GM23338 (cell line): ENCODE results near the gene JMJD1C. TPM values are rescaled to one million over a fixed set of nuclear protein-coding genes. Genes with fewer than 3 reads are reported as not detected.

Experiments
- ATAC-seq: fragments of 200-7000 bp; cut with Tn5 transposase; 3 replicates; pipeline ENCODE4 v1.9.1; 2020
- DNase-seq: peaks from one replicate; pipeline ENCODE4 v3.0.0-alpha.2; 2015; ENCODE audit warnings: low spot score
- H2AFZ ChIP-seq: fragments of 200-600 bp; sonication (generic); 2 replicates; pipeline ENCODE4 v1.8.0; 2016; ENCODE audit warnings: antibody characterized with exemption, mild to moderate bottlenecking, moderate library complexity
- H3F3A ChIP-seq: fragments of 200-600 bp; sonication (generic); replicated peaks from 2 replicates; pipeline ENCODE4 v1.8.0; 2017; ENCODE audit warnings: antibody characterized with exemption, mixed run types, low read depth
- H3K27ac ChIP-seq: fragments of 200-600 bp; sonication (generic); 2 replicates; pipeline ENCODE4 v1.6.1; 2016; ENCODE audit warnings: low read depth
- H3K27me3 ChIP-seq: fragments of 200-600 bp; sonication (generic); 2 replicates; pipeline ENCODE4 v1.8.0; 2016; ENCODE audit warnings: mild to moderate bottlenecking, mixed run types, moderate library complexity; ENCODE audit not compliant: insufficient read depth
- H3K36me3 ChIP-seq: fragments of 200-600 bp; sonication (generic); 2 replicates; pipeline ENCODE4 v1.8.0; 2016; ENCODE audit warnings: mild to moderate bottlenecking; ENCODE audit not compliant: insufficient read depth
- H3K4me1 ChIP-seq: fragments of 200-600 bp; sonication (generic); 2 replicates; pipeline ENCODE4 v1.8.0; 2016; ENCODE audit warnings: mild to moderate bottlenecking, moderate library complexity; ENCODE audit not compliant: insufficient read depth
- H3K4me2 ChIP-seq: fragments of 200-600 bp; sonication (generic); 2 replicates; pipeline ENCODE4 v1.7.1; 2017; ENCODE audit warnings: mixed run types
- H3K4me3 ChIP-seq: fragments of 200-600 bp; sonication (generic); 2 replicates; pipeline ENCODE4 v1.6.1; 2016; ENCODE audit warnings: mixed run types
- H3K79me2 ChIP-seq: fragments of 200-600 bp; sonication (generic); replicated peaks from 2 replicates; pipeline ENCODE4 v1.8.0; 2017; ENCODE audit warnings: mild to moderate bottlenecking; ENCODE audit not compliant: insufficient read depth
- H3K9me2 ChIP-seq: fragments of 200-600 bp; sonication (generic); 2 replicates; pipeline ENCODE4 v1.8.0; 2017; ENCODE audit not compliant: insufficient read depth
- H4K20me1 ChIP-seq: fragments of 200-600 bp; sonication (generic); replicated peaks from 2 replicates; pipeline ENCODE4 v1.8.0; 2017; ENCODE audit warnings: mild to moderate bottlenecking; ENCODE audit not compliant: insufficient read depth
- H3K27ac Mint-ChIP-seq: 2 replicates; pipeline ENCODE4 v1.8.0; 2020; ENCODE audit warnings: inconsistent platforms, mild to moderate bottlenecking, moderate library complexity, mixed read lengths
- H3K27me3 Mint-ChIP-seq: 3 replicates; pipeline ENCODE4 v1.8.0; 2022; ENCODE audit warnings: low read depth, mild to moderate bottlenecking, moderate library complexity, mixed read lengths, inconsistent platforms; ENCODE audit not compliant: insufficient read depth, poor library complexity
- H3K36me3 Mint-ChIP-seq: 3 replicates; pipeline ENCODE4 v1.8.0; 2021; ENCODE audit warnings: low read depth, mild to moderate bottlenecking, inconsistent platforms, moderate library complexity, mixed read lengths
- H3K4me1 Mint-ChIP-seq: 3 replicates; pipeline ENCODE4 v1.8.0; 2020; ENCODE audit warnings: mild to moderate bottlenecking, inconsistent platforms, mixed read lengths
- H3K4me3 Mint-ChIP-seq: 3 replicates; pipeline ENCODE4 v1.8.0; 2021; ENCODE audit warnings: moderate library complexity, mild to moderate bottlenecking, inconsistent platforms, mixed read lengths
- H3K9me3 Mint-ChIP-seq: 3 replicates; pipeline ENCODE4 v1.8.0; 2020; ENCODE audit warnings: moderate library complexity, mild to moderate bottlenecking, inconsistent platforms, mixed read lengths
- EZH2phosphoT487 ChIP-seq: fragments of 200-600 bp; sonication (generic); IDR thresholded peaks from one replicate; pipeline ENCODE4 v1.8.1; 2018; ENCODE audit warnings: antibody characterized with exemption; ENCODE audit not compliant: unreplicated experiment
- JUNB ChIP-seq: IDR thresholded peaks from one replicate; pipeline ENCODE4 v1.6.1; 2016; ENCODE audit warnings: antibody characterized with exemption; ENCODE audit not compliant: unreplicated experiment
- POLR2AphosphoS5 ChIP-seq: IDR thresholded peaks from 2 replicates; pipeline ENCODE4 v1.6.1; 2016; ENCODE audit warnings: antibody characterized with exemption, low read depth
- REST ChIP-seq: IDR thresholded peaks from one replicate; pipeline ENCODE4 v1.6.1; 2018; ENCODE audit warnings: antibody characterized with exemption; ENCODE audit not compliant: unreplicated experiment
- ZNF114 ChIP-seq: fragments of 250-450 bp; sonication (Bioruptor Pico); IDR thresholded peaks from 2 replicates; pipeline ENCODE4 v1.5.0; 2020; ENCODE audit warnings: mild to moderate bottlenecking, moderate library complexity
- ZNF331 ChIP-seq: fragments of 250-450 bp; sonication (Bioruptor Pico); IDR thresholded peaks from 2 replicates; pipeline ENCODE4 v1.5.0; 2020; ENCODE audit warnings: low read depth, mild to moderate bottlenecking, moderate library complexity
- ZNF462 ChIP-seq: fragments of 250-450 bp; sonication (Bioruptor Pico); IDR thresholded peaks from 2 replicates; pipeline ENCODE4 v1.5.0; 2020; ENCODE audit warnings: mild to moderate bottlenecking, moderate library complexity
- polyA plus RNA-seq: library from polyadenylated mRNA; unstranded; fragments of >200 nt; fragmentation: Nextera tagmentation; extraction: Ambion mirVana; gene quantifications from 2 replicates; pipeline ENCODE4 v1.2.1, GENCODE V29; 2016
- total RNA-seq: library from RNA; depleted of rRNA; stranded (reverse); fragments of >200 nt; shearing (Covaris generic); gene quantifications from 2 replicates; pipeline ENCODE4 v1.2.3, GENCODE V29; 2014

The JMJD1C gene
- total and polyA plus RNA-seq, 2 experiments from 2014 or later, result 333 to 435 TPM

- TF ChIP-seq ZNF462 (CRISPR knock-in tag), result no peak
- TF ChIP-seq EZH2phosphoT487, result no peak
- TF ChIP-seq JUNB, result no peak
- no peak for TF ChIP-seq ZNF331 (CRISPR knock-in tag)
- no peak for TF ChIP-seq POLR2AphosphoS5
- TF ChIP-seq REST, result no peak
Measured at GRCh38 chr10:63143987-63144386, 321.8 kb downstream of the JMJD1C start (continued).

DNA sequence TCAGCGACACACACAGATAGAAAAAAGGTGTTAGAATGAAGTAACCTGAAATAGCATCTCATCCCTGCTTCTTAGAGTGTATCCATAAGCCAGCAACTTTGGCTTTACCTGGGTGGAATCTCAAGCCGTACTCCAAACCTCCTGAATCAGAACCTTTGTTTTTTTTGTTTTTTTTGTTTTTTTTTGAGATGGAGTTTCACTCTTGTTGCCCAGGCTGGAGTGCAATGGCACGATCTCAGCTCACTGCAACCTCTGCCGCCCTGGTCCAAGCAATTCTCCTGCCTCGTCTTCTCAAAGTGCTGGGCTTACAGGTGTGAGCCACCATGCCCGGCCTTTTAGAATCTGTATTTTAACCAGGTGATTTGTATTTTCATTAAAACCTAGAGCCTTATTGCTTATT, 323.6 kb downstream of the JMJD1C start:
- Histone ChIP-seq H3K27ac (no peak overlapping the region), H3K36me3 (no peaks in the 10 kb centered on the region), H3K79me2 (peaks cover 100% of the 10 kb centered on the region), H4K20me1 (peaks cover 23% of the 10 kb centered on the region; the same call in 1 of the 2 replicates), H3K27me3 (no peaks in the 10 kb centered on the region), H3K4me2 (no peak overlapping the region), H3K4me1 (no peaks in the 10 kb centered on the region), H3K4me3 (no peak overlapping the region), H3K9me2 (no peaks in the 10 kb centered on the region), H2AFZ (no peak overlapping the region), H3F3A (no peaks in the 10 kb centered on the region)
- Mint-ChIP-seq H3K4me3 (no peak overlapping the region), H3K36me3 (peaks cover 10% of the 10 kb centered on the region; the same call in 2 of the 3 replicates), H3K4me1 (peaks cover 5% of the 10 kb centered on the region), H3K9me3 (no peaks in the 10 kb centered on the region), H3K27me3 (peaks cover 4% of the 10 kb centered on the region), H3K27ac (no peak overlapping the region)
- TF ChIP-seq ZNF331 (CRISPR knock-in tag) (no peak), ZNF114 (no peak)
- DNase-seq (no peak), ATAC-seq (no peak)
